NCI-H82 treated with DMSO at 0.1 percent for 48 hours (cell line): ENCODE results near the gene CEP95.
"Not testable (repeated sequence)": the region's sequence is repeated elsewhere in the genome, so short reads cannot be mapped to it uniquely, and the experiment has no call there.

Experiments
- DNase-seq: peaks from one replicate; lab custom pipeline; 2025; ENCODE audit not compliant: unreplicated experiment; lab: John Stamatoyannopoulos, UW

The CEP95 gene

GRCh38 chr17:64572682-64573154 is 65.9 kb downstream of the CEP95 start:
- DNase-seq, result no peak

GRCh38 chr17:64573214-64573613 is 66.4 kb downstream of the CEP95 start:
- no peak for DNase-seq

- no peak for DNase-seq
These were observed 67.9 kb downstream of the CEP95 start for GRCh38 chr17:64574646-64575045.

DNA sequence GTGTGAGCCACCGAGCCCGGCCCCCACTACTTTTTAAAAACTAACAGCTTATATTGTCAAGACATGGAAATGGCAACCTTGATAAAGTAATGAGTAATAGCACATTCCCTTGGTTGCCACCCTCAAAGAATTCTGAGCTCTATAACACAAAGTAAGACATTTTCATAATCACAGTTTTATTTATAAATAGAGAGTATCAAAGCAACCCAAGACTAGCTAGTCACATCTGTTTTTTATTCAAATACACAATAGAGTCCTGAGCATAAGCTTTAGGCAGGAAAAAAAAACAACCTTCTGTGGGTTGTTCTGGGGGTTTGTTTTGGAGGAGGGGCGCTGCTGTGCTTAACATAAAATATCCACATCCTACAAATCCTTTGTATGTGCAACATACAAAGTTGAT is 68.7 kb downstream of the CEP95 start:
- no peak for DNase-seq

GRCh38 chr17:64577025-64577424 is 70.2 kb downstream of the CEP95 start:
- DNase-seq, result not testable (repeated sequence)

GRCh38 chr17:64579917-64580316 is 73.1 kb downstream of the CEP95 start:
- no peak for DNase-seq

GRCh38 chr17:64580384-64581315 is 73.9 kb downstream of the CEP95 start:
- DNase-seq, result no peak

- no peak for DNase-seq
These were observed 76.3 kb downstream of the CEP95 start for GRCh38 chr17:64583038-64583437.

GRCh38 chr17:64585146-64585545 is 78.4 kb downstream of the CEP95 start:
- no peak for DNase-seq
